ENCODE results near the gene GDAP2.
"Not testable (repeated sequence)": the region's sequence is repeated elsewhere in the genome, so short reads cannot be mapped to it uniquely, and the experiment has no call there.

The GDAP2 gene

DNA sequence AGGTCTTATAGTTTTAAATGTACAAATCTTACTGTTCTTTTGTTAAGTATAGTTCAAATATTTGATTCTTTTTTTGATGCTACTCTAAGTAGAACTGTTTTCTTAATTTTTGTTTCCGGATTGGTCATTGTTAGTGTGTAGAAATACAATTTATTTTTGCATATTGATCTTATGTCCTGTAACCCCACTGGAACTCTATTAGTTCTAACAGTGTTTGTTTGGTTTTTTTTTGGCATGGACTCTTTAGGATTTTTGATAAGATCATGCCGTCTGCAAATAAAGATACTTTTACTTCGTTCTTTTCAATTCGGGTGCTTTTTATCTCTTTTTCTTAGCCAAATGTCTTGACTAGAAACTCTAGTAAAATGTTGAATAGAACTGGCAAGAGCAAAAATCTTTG is 26.5 kb downstream of the GDAP2 start:
- DNase-seq (ENCODE audit: low read depth in 1 of 2, low spot score in 1 of 2) = no peak

DNA sequence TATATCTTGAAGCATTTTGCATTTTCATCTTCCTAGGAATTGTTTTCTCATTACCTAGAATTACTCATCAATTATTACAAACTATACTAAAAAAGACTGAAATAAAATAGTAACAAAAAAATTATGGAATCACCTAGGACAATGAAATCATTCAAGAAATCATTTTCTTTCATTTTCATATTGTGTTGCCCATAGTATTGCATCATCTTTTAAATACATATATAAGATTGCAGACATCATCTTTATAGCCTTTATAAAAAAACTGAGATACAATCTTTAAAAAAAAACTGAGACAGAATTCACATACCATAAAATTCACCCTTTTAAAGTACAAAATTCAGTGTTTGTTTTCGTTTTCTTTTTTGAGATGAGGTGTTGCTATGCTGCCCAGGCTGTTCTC is 29.6 kb downstream of the GDAP2 start:
- DNase-seq (ENCODE audit: low read depth in 1 of 2, low spot score in 1 of 2) = no peak

DNA sequence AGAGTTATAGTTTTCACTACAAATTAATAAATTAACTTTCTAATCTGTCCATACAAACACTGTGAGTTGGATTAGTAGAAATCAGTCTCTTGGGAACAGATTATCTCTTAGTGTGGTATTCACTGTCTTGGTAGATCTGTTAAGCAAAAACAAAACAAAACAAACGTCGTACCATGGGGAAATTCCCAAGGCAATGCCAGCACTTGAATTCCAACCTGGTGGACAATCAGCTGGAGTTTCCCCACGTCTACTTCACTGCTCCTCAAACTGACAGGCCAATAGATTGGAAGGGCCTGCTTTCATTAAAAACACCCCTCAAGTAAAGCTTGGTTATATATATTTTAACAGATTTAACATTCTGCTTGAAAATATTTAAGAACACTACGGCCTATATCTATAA is 31.9 kb downstream of the GDAP2 start:
- DNase-seq (ENCODE audit: low read depth in 1 of 2, low spot score in 1 of 2) = no peak

DNA sequence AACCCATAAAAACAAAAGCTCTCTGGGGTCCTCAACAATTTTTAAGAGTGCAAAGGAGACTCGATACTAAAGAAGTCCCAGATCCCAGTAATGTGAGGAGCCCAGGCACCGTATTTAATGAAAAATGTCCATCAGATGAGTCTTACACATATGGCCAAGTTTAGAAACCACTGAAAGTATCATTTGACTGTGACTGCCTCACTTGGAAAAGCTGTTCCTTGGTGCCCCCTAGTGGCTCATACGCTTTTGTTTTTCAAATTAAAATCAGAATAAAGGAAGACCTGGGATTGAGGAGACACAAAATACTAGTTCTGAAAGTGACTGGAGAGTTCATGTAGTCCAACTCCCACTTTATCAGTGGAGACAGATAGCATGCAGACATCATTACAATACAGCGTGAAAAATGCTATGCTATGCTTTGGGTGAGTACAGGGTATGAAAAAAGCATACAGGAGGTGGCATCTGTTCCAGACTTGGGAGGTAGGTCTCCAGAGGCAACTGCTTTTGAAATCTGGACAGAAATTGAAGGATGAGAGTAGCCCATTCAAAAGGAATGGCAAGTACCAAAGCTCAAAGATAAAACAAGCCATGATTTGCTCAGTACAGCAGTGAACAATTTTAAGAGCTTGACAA is 33.8 kb downstream of the GDAP2 start:
- DNase-seq (ENCODE audit: low read depth in 1 of 2, low spot score in 1 of 2) = peak in 1 of 2 donors; percentile 15

DNA sequence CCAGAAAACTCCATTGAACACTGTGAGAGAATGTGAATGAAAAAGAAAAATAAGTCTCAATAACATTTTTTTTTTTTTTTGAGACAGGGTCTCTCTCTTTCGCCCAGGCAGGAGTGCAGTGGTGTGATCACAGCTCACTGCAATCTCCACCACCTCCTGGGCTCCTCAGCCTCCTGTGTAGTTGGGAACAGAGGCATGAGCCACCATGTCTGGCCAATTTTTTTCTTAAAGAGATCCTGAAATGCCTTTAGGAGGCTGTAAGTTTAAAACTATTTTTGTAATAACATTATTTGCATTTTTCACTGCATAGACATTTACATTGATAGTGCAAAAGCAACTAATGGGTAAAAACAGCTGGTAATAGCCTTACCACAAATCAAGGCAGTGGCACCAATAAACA is 35.3 kb downstream of the GDAP2 start:
- no peak for DNase-seq (ENCODE audit: low read depth in 1 of 2, low spot score in 1 of 2)

DNA sequence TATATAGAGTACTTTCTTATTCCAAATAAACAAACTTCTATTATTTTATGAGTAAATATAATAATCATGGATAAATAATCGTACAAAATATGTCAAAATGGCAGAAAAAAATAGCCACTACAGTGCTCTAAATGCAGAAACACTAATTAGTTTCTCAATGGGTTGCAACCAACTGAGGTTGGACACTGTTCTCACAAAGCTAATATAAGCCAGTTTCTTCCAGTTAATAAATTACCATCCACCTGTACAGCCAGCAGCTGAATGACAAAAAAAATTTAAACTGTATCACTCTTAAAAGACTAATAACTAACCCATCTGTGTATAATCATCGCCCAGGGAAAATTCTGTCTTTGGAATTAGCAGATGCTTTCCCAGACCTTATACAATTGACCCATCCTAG is 36.9 kb downstream of the GDAP2 start:
- DNase-seq (ENCODE audit: low read depth in 1 of 2, low spot score in 1 of 2) = no peak

DNA sequence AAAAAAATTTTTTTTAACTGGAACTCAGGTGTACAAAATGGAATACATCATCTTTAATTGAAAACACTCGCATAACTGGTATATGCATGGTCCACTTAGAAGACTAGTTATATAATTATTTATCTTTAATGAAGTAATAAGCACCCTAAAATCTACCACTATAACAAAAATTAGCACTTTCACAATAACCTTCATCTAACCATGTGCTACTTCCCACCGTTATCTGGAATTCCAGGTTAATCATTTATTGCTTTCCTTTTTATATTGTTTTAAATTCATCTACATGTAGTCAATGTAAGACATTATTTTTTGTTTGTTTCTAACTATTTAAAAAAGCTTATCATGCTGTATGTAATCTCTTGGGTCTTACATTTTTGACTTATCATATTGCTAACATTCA is 39.0 kb downstream of the GDAP2 start:
- no peak for DNase-seq (ENCODE audit: low read depth in 1 of 2, low spot score in 1 of 2)

DNA sequence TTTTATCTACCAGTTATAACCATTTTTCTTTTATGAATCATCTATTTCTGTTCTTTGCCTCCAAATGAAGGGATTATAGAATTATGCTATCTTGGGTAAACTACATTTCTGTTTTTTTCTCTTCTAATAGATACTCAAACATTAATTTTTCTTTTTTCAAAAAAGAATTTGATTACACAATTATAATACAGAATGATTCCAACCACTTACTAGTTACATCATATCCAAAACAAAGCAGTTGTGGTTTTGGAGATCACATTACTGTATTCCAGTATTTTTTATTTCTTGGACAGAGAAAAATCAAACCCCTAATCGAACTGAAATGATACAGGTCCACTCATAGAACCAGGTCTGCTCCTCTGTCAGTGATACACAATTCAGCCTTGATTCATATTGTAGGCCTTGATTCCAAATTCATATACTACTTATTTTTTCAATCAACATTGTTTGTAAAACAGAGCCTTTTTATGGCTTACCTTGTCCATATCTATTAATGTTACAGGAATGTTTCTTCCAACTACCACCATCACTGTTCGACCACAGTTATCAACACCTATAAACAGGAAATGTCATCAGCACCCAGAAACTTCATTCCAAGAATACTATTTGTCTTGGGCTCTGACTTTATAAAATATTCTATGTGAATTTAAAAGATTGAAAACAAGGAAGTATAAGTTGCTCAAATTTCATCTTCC is 43.2 kb downstream of the GDAP2 start:
- DNase-seq (ENCODE audit: low read depth in 1 of 2, low spot score in 1 of 2) = no peak

DNA sequence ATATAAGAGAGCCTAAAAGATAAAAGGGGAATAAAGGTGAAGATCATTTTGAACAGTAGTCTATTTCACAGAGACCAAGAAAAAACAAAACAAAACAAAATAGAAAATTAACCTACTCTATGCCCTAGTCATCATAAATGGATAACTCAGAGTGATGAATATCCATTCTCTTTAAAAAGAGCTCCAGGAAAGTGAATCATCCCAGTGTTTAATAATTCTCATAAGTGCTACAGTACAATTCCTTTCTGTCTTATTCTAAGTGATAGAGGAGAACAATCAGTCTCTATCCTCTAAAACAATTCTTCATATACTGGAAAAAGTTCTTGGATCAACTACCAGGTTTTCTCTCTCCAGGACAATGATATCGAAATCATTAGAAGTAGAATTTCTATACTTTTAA is 45.8 kb downstream of the GDAP2 start:
- no peak for DNase-seq (ENCODE audit: low read depth in 1 of 2, low spot score in 1 of 2)

DNA sequence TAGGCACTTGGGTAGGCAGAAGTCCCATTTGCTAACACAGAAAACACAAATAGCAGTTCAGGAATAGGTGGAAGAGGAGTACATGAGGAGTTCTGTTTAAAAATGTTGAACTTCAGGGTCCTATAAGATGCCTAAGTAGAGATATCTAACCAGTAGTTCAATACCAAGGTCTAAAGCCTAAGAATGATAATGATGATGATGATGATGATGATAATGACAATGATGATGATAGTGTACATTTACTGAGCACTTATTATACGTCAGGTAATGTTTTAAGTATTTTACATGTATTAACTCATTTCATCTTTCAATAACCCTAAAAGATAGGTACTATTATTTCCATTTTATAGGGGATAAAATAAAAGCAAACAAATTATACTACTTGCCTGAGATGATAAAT is 50.1 kb downstream of the GDAP2 start:
- no peak for DNase-seq (ENCODE audit: low read depth in 1 of 2, low spot score in 1 of 2)

DNA sequence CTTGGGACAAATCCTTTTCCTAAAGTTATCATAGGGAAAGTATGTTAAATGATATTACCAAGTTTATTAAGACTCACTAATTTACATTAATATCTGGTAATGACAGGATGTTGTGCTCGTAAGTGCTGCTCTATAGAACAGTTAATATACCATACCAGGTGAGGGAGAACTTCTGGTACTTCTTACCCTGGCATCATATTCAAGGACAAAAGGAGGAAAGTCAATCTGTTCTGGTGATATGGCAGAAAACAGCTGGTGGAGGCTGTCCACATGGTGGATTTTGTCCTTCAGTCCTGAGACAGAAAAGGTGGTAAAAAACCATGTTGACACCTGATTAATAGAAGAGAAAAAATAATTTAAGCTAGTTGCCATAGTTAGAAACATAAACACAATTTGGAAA is 51.6 kb downstream of the GDAP2 start:
- DNase-seq (ENCODE audit: low read depth in 1 of 2, low spot score in 1 of 2) = no peak

DNA sequence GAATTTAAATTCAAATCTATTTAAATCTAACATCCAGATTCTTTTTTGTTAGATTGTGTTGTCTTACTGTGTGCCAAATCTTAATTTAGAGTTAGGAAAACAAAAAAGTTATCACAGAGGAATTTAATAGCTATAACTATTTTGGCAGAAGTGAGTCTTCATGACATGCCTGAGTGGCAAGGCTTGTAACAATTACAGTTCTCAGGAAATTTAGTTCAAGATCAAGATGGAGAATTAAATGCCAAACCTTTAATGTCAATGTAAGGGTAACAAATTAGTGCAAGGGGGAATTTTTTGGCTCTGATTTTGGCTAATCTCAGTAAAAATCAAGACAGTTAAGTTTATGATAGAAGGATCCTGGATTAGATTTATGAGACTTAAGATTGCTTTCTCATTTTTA is 58.4 kb downstream of the GDAP2 start:
- DNase-seq (ENCODE audit: low read depth in 1 of 2, low spot score in 1 of 2) = no peak

DNA sequence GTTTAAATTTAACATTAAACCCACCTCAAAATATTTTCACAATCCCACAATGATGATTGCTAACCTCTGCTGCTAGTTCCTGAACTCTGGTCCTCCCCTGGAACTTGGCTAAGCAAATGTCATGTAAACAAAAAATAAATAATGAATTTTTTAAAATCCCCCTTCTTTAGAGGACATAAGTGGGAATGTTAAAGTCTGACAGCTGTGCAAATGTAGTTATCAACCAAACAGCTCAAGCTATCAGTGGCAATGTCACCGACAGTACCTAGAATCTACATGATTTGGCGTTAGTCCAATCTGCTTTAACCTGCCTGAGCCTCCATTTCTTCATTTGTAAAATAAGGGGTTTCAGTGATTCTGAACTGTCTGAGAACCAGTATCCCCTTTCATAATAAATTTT is 67.7 kb downstream of the GDAP2 start:
- DNase-seq (ENCODE audit: low read depth in 1 of 2, low spot score in 1 of 2) = no peak

DNA sequence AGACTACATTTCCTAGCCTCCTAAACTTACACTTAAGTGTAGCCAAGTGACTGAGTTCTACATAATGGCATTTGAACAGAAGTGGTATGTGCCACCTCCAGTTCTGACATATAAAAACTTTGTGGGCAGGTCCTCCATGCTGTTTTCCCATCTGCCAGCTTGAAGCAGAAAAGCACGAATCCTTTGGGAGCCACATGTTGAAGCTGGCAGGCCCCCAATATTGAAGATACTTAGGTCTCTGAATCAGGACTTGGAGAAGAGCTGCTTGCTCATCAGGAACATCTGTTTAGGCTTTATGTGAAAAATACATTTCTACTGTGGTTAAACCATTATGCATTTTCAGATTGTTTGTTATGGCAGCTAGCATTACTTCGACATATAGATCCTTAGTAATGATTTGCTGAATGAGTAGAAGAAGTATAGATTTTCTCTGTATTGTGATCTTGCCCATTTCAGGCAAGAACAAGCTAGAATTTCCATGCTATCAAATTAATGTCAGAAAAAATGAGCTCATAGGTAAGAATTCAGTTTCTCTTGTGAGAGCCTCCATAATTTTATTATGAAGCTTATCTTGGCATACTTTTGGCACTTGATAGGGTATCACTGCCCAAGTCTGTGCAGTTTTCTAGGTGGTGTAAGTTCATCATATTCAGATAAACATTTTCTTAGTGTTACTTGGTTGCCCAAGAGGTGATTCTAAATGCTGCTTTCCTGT is 68.4 kb downstream of the GDAP2 start:
- no peak for DNase-seq (ENCODE audit: low read depth in 1 of 2, low spot score in 1 of 2)

DNA sequence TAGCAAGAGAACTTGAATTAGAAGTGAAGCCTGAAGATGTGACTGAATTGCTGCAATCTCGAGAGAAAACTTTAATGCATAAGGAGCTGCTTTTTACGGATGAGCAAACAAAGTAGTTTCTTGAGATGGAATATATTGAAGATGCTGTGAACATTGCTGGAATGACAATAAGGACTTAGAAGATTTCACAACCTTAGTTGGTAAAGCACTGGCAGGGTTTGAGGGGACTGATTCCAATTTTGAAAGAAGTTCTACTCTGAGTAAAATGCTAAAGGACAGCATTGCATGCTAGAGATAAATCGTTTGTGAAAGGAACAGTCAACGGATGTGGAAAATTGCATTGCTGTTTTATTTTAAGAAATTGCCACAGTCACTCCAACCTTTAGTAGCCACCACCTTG is 69.5 kb downstream of the GDAP2 start:
- no peak for DNase-seq (ENCODE audit: low read depth in 1 of 2, low spot score in 1 of 2)

DNA sequence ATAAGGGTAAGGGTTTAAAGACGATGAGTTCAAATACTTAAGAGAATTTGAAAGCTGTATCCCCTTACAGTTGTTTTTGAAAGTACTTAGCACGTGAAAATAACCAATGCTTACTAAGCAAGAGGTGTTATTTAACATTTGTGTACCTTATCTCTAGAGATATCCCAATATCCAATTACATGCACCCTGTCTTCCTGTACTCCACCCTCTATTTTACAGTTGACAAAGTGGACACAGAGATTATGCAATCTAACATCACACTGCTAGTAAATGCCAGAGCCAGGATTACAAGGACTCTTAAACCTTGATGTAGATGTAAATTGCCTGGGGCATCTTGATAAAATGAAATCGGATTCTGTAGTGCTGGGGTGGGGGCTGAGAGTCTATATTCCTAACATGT is 72.0 kb downstream of the GDAP2 start:
- DNase-seq (ENCODE audit: low read depth in 1 of 2, low spot score in 1 of 2) = no peak

DNA sequence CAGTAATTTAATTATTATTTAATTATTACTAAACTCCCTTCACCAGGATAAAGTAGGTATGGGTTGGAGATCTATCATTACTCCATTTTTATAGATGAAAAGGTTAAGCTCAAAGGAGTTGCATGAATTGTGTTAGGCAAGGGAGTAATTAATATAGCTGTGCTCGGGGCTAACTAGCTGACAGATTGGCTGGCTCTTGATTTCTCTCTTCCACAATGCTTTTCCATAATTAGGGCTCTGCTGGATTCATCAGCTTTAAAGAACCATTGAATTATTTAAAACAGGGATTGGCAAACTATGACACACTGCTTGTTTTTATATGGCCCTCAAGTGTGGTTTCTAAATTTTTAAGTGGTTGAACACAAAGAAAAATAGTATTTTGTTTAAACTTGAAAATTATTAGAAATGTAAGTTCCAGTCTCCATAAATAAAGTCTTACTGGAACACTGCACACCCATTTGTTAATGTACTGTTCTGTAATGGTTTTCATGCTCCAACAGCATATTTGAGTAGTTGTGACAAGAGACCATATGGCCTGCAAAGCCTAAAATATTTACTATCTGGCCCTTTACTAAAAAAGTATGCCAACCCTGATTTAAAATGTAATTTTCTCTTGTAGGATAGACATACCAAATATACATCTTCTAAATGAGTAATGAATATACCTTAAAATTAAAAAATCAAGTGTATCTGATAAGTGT is 76.4 kb downstream of the GDAP2 start:
- no peak for DNase-seq (ENCODE audit: low read depth in 1 of 2, low spot score in 1 of 2)

DNA sequence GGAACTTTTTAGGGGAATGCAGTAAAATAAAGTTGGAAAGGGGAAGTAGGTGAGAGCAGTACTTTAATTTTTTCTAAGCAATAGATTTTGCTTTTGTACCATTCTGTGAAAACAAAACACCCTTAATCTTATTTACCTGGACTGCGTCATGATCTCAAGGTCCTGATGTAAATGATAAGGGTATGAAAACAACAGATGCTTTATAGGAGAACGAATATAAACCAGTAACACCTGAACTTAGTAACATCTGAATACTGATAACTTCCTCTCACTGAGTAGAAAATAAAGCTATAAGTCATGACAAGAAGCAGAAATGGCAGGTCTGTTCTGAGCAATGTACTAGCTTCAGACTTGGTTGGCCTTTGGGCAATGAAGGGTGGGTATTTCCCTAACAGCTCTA is 77.7 kb downstream of the GDAP2 start:
- no peak for DNase-seq (ENCODE audit: low read depth in 1 of 2, low spot score in 1 of 2)

DNA sequence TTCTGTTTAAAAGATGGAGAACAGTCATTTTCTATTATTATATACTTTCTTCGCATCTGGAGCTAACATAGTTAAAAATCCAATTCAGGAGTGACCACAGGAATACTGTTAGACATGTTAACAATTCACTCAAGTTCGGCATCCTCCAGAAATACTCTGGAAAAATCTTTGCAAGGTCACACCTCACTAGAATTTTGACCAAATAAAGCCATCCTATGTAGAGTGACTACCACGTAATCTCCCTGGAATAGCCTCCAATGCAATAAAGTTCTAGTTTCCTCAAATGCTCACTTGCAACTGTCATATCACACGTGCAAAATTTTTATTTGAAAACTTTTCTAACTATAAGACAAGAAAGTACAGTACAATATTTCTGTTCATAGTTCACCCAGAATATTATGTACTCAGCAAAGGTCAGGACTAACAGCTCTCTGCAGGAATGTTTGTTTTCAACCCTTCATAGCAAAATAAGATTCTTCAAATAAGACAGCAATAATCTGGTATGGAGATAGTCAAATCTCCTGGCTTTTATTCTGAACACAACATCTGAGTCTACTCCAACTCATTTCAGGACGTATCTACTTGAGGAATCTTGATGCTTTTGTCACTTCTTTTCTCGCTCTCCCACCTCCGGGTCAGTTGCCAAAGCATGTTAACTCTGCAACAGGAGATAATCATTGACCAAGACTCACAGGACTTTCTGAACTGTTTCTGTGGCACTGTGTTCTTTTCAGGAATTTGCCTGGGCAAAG is 82.6 kb downstream of the GDAP2 start:
- DNase-seq (ENCODE audit: low read depth in 1 of 2, low spot score in 1 of 2) = no peak

DNA sequence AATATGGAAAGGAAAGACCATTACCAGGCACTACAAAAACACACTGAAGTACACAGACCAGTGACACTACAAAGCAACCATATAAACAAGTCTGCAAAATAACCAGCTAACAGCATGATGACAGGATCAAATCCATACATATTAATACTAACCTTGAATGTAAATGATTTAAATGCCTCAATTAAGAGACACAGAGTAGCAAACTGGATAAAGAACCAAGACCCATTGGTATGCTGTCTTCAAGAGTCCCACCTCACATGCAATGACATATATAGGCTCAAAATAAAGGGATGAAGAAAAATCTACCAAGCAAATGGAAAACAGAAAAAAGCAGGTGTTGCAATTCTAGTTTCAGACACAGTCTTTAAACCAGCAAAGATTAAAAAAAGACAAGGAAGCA is 84.9 kb downstream of the GDAP2 start:
- not testable (repeated sequence) for DNase-seq (ENCODE audit: low read depth in 1 of 2, low spot score in 1 of 2)

DNA sequence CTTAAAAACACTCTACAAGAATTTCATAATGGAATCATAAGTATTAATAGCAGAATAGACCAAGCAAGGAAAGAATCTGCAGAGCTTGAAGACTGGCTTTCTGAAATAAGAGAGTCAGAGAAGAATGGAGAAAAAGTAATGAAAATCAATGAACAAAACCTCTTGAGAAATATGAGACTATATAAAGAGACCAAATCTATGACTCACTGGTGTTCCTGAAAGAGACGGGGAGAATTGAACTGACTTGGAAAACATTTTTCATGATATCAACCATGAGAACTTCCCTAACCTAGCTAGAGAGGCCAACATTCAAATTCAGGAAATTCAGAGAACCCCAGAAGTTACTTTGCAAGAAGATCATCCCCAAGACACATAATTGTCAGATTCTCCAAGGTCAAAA is 85.6 kb downstream of the GDAP2 start:
- DNase-seq (ENCODE audit: low read depth in 1 of 2, low spot score in 1 of 2) = no peak
